B cell (primary cell): Measurements from ENCODE around the gene SUN3.

Experiments used
- EZH2 ChIP-seq: IDR thresholded peaks from 2 replicates; pipeline ENCODE4 v1.6.1; 2012; ENCODE audit warnings: borderline replicate concordance, low read depth, mild to moderate bottlenecking, moderate library complexity, low read length; ENCODE audit not compliant: insufficient read depth, poor library complexity, severe bottlenecking
- TF ChIP-seq, protein P1 (sequence below): fragments of 200-600 bp; IDR thresholded peaks from one replicate; pipeline ENCODE4 v1.8.0; 2022; ENCODE audit warnings: antibody characterized with exemption, mild to moderate bottlenecking

DNA sequence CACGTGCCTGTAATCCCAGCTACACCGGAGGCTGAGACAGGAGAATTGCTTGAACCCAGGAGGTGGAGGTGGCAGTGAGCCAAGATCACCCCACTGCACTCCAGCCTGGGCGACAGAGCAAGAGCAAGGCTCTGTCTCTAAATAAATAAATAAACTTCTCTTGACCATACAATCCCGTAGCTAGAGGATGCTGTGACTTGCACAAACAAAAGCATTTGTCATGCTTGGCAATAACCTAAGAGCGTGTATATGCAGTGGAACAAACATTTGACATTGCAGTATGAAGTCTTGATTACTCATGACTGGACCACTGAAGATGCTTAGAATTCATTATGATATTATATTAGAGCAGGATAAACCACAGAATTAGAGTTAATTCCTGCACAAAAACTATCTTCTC, 5.0 kb upstream of the SUN3 start:
- TF ChIP-seq, protein P1, sequence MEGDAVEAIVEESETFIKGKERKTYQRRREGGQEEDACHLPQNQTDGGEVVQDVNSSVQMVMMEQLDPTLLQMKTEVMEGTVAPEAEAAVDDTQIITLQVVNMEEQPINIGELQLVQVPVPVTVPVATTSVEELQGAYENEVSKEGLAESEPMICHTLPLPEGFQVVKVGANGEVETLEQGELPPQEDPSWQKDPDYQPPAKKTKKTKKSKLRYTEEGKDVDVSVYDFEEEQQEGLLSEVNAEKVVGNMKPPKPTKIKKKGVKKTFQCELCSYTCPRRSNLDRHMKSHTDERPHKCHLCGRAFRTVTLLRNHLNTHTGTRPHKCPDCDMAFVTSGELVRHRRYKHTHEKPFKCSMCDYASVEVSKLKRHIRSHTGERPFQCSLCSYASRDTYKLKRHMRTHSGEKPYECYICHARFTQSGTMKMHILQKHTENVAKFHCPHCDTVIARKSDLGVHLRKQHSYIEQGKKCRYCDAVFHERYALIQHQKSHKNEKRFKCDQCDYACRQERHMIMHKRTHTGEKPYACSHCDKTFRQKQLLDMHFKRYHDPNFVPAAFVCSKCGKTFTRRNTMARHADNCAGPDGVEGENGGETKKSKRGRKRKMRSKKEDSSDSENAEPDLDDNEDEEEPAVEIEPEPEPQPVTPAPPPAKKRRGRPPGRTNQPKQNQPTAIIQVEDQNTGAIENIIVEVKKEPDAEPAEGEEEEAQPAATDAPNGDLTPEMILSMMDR: no peak
- no peak for TF ChIP-seq EZH2
